ENCODE results near the gene CHCHD6. TPM values are rescaled to one million over a fixed set of nuclear protein-coding genes. Genes with fewer than 3 reads are reported as not detected.

The CHCHD6 gene
- total RNA-seq, 1 experiment from 2014 or later: 33.0 TPM

GRCh38 chr3:126931806-126932187 is 227.8 kb downstream of the CHCHD6 start:
- Histone ChIP-seq H3K4me1 (ENCODE audit: insufficient read depth, low read length) (peaks cover 40% of the 10 kb centered on the region), H3F3A (ENCODE audit: low read length, unreplicated experiment) (no peaks in the 10 kb centered on the region), H2AFZ (ENCODE audit: low read length) (no peak overlapping the region), H3K4me3 (ENCODE audit: low read length) (no peak overlapping the region), H3K9me2 (replicated peaks; ENCODE audit: low read length) (no peaks in the 10 kb centered on the region), H3K79me2 (ENCODE audit: low read length) (no peaks in the 10 kb centered on the region), H4K20me1 (ENCODE audit: low read length) (no peaks in the 10 kb centered on the region), H3K9ac (ENCODE audit: low read length) (peak overlapping the region; percentile 31), H3K4me2 (ENCODE audit: low read length) (peak overlapping the region; percentile 41), H3K27ac (ENCODE audit: low read length) (peak overlapping the region; percentile 80), H3K9me3 (ENCODE audit: low read length) (no peaks in the 10 kb centered on the region), H3K36me3 (ENCODE audit: low read depth, low read length) (no peaks in the 10 kb centered on the region), H3K27me3 (ENCODE audit: low read length) (no peaks in the 10 kb centered on the region)
- ChIA-PET CTCF (no interaction called here), POLR2A (ENCODE audit: unreplicated experiment) (no interaction called here)
- intact Hi-C loops (cut with micrococcal nuclease): no loop called here
- TF ChIP-seq CTCF (conservative IDR thresholded peaks at IDR 0.05; ENCODE audit: low read depth, low read length) (no peak), EZH2 (IDR thresholded peaks at IDR 0.05; ENCODE audit: low read length, unreplicated experiment) (no peak), EZH2phosphoT487 (IDR thresholded peaks at IDR 0.05; ENCODE audit: borderline replicate concordance, low read length) (no peak)
- no TSS peak for BruUV-seq (replicated peaks)
- DNase-seq (no peak), ATAC-seq (no peak)

- H3K36me3 ChIP-seq (ENCODE audit: low read depth, low read length): no peaks in the 10 kb centered on the region
- BruUV-seq (replicated peaks): no TSS peak
- H2AFZ ChIP-seq (ENCODE audit: low read length): no peak overlapping the region
- H3F3A ChIP-seq (ENCODE audit: low read length, unreplicated experiment): no peaks in the 10 kb centered on the region
- peak overlapping the region; percentile 80 for H3K27ac ChIP-seq (ENCODE audit: low read length)
- H4K20me1 ChIP-seq (ENCODE audit: low read length): no peaks in the 10 kb centered on the region
- intact Hi-C loops (cut with micrococcal nuclease): no loop called here
- no peaks in the 10 kb centered on the region for H3K79me2 ChIP-seq (ENCODE audit: low read length)
- no peaks in the 10 kb centered on the region for H3K9me3 ChIP-seq (ENCODE audit: low read length)
- ChIA-PET CTCF (no interaction called here), POLR2A (ENCODE audit: unreplicated experiment) (no interaction called here)
- DNase-seq: peak; percentile 60
- H3K9me2 ChIP-seq (replicated peaks; ENCODE audit: low read length): no peaks in the 10 kb centered on the region
- no peak for TF ChIP-seq EZH2 (IDR thresholded peaks at IDR 0.05; ENCODE audit: low read length, unreplicated experiment)
- no peak for TF ChIP-seq CTCF (conservative IDR thresholded peaks at IDR 0.05; ENCODE audit: low read depth, low read length)
- TF ChIP-seq EZH2phosphoT487 (IDR thresholded peaks at IDR 0.05; ENCODE audit: borderline replicate concordance, low read length): no peak
- H3K9ac ChIP-seq (ENCODE audit: low read length): peak overlapping the region; percentile 62
- peak overlapping the region; percentile 41 for H3K4me2 ChIP-seq (ENCODE audit: low read length)
- peak; percentile 69 for ATAC-seq
- peaks cover 34% of the 10 kb centered on the region for H3K4me1 ChIP-seq (ENCODE audit: insufficient read depth, low read length)
- H3K27me3 ChIP-seq (ENCODE audit: low read length): no peaks in the 10 kb centered on the region
- no peak overlapping the region for H3K4me3 ChIP-seq (ENCODE audit: low read length)
Observed at GRCh38 chr3:126932188-126932931, 228.3 kb downstream of the CHCHD6 start.

GRCh38 chr3:126934031-126934531 is 230.0 kb downstream of the CHCHD6 start:
- Histone ChIP-seq H4K20me1 (ENCODE audit: low read length) (no peaks in the 10 kb centered on the region), H3K27me3 (ENCODE audit: low read length) (no peaks in the 10 kb centered on the region), H2AFZ (ENCODE audit: low read length) (no peak overlapping the region), H3K79me2 (ENCODE audit: low read length) (no peaks in the 10 kb centered on the region), H3K9me3 (ENCODE audit: low read length) (no peaks in the 10 kb centered on the region), H3K36me3 (ENCODE audit: low read depth, low read length) (no peaks in the 10 kb centered on the region), H3K4me3 (ENCODE audit: low read length) (no peak overlapping the region), H3K4me1 (ENCODE audit: insufficient read depth, low read length) (peaks cover 26% of the 10 kb centered on the region), H3F3A (ENCODE audit: low read length, unreplicated experiment) (no peaks in the 10 kb centered on the region), H3K27ac (ENCODE audit: low read length) (no peak overlapping the region), H3K9me2 (replicated peaks; ENCODE audit: low read length) (no peaks in the 10 kb centered on the region), H3K4me2 (ENCODE audit: low read length) (no peak overlapping the region), H3K9ac (ENCODE audit: low read length) (no peak overlapping the region)
- ATAC-seq (no peak), DNase-seq (no peak)
- ChIA-PET CTCF (no interaction called here), POLR2A (ENCODE audit: unreplicated experiment) (no interaction called here)
- BruUV-seq (replicated peaks): no TSS peak
- TF ChIP-seq CTCF (conservative IDR thresholded peaks at IDR 0.05; ENCODE audit: low read depth, low read length): no peak
- intact Hi-C loops (cut with micrococcal nuclease): no loop called here

Measured in PC-3 (cell line).